IMR-90 (cell line): ENCODE measurements around the gene ZNF521.

Source experiments
- CTCF ChIP-seq: conservative IDR thresholded peaks from 2 replicates; pipeline ENCODE4 v1.5.1; 2012; ENCODE audit warnings: mild to moderate bottlenecking, low read depth, low read length, improper control_type of control experiment
- USF2 ChIP-seq: fragments of 150-350 bp; IDR thresholded peaks from 2 replicates; pipeline ENCODE4 v1.6.1; 2017; ENCODE audit warnings: mild to moderate bottlenecking, antibody characterized with exemption, low read length, low read depth

- TF ChIP-seq USF2 (no peak), CTCF (no peak)
These were observed 117.7 kb downstream of the ZNF521 start for GRCh38 chr18:25234322-25234639.
